Chondrocyte (in vitro differentiated cells): ENCODE measurements around the gene COA5. TPM values are rescaled to one million over a fixed set of nuclear protein-coding genes. Genes with fewer than 3 reads are reported as not detected.

Source experiments
- DNase-seq: peaks from one replicate; pipeline ENCODE4 v3.0.0; 2021; ENCODE audit warnings: mixed read lengths, low spot score
- H3K27ac Mint-ChIP-seq: one replicate; pipeline ENCODE4 v1.8.0; 2021; ENCODE audit warnings: mild to moderate bottlenecking, moderate library complexity, mixed read lengths; ENCODE audit not compliant: unreplicated experiment
- H3K27me3 Mint-ChIP-seq: 2 replicates; pipeline ENCODE4 v1.8.0; 2021; ENCODE audit warnings: low read depth, mixed read lengths
- H3K36me3 Mint-ChIP-seq: 2 replicates; pipeline ENCODE4 v1.8.0; 2021; ENCODE audit warnings: low read depth, mixed read lengths
- H3K4me1 Mint-ChIP-seq: 2 replicates; pipeline ENCODE4 v1.8.0; 2021; ENCODE audit warnings: low read depth, mild to moderate bottlenecking, mixed read lengths
- H3K4me3 Mint-ChIP-seq: one replicate; pipeline ENCODE4 v1.8.0; 2021; ENCODE audit warnings: mild to moderate bottlenecking, moderate library complexity, mixed read lengths; ENCODE audit not compliant: unreplicated experiment
- H3K9me3 Mint-ChIP-seq: 2 replicates; pipeline ENCODE4 v1.8.0; 2021; ENCODE audit warnings: low read depth, mixed read lengths
- total RNA-seq: library from RNA; stranded (reverse); gene quantifications from 3 replicates; pipeline ENCODE4 v1.2.1, GENCODE V29; 2021
- TF ChIP-seq, protein P1 (sequence below): fragments of 200-600 bp; sonication (generic); IDR thresholded peaks from 2 replicates; pipeline ENCODE4 v1.5.0; 2021; ENCODE audit warnings: antibody characterized with exemption, mild to moderate bottlenecking, moderate library complexity

Gene COA5
- total RNA-seq, 1 donor from 2014 or later = 16.7 TPM

DNA sequence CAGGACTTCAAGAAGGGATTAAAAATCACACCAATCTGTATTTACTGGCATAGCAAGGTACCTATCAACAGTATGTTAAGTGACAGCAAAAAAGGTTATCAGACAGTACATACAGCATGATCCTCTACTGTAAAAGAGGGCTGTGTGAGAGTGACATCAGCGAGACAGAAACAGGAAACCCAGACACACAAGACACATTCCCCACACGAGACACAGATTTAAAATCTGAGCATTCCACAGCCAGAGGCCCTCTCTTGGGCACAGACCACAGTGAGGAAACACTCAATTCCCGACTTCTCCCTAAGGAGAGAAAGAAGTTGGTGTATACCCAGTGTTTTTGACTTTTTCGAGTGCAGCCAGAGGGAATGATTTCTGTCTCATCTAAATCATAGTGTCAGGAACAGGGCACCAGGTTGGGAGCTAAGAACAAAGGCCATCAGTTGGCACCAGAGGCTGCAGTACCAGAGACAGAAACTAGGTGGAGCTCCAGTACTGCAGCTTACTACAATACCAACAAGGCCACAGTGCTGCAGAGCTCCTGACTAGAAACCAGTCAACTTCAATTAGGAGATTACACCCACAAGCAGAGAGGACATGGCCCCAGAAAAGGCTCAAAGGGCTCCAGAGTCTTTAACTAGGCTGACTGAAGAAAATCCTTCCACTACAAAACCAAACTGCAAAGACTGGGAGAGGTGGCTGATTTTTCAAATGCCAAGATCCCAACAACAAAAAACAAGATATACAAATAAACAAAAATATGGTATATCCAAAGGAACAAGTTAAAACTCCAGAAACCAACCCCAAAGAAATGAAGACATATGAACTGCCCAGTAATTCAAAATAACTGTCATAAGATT, 41.1 kb upstream of the COA5 start:
- no peaks in the 10 kb centered on the region for H3K9me3 Mint-ChIP-seq
- H3K27ac Mint-ChIP-seq = peak overlapping the region; percentile 34
- H3K4me3 Mint-ChIP-seq = no peak overlapping the region
- peaks cover 8% of the 10 kb centered on the region for H3K4me1 Mint-ChIP-seq
- TF ChIP-seq, protein P1, sequence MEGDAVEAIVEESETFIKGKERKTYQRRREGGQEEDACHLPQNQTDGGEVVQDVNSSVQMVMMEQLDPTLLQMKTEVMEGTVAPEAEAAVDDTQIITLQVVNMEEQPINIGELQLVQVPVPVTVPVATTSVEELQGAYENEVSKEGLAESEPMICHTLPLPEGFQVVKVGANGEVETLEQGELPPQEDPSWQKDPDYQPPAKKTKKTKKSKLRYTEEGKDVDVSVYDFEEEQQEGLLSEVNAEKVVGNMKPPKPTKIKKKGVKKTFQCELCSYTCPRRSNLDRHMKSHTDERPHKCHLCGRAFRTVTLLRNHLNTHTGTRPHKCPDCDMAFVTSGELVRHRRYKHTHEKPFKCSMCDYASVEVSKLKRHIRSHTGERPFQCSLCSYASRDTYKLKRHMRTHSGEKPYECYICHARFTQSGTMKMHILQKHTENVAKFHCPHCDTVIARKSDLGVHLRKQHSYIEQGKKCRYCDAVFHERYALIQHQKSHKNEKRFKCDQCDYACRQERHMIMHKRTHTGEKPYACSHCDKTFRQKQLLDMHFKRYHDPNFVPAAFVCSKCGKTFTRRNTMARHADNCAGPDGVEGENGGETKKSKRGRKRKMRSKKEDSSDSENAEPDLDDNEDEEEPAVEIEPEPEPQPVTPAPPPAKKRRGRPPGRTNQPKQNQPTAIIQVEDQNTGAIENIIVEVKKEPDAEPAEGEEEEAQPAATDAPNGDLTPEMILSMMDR = peak; percentile 99
- no peaks in the 10 kb centered on the region for H3K36me3 Mint-ChIP-seq
- DNase-seq = no peak
- H3K27me3 Mint-ChIP-seq = peaks cover 4% of the 10 kb centered on the region

DNA sequence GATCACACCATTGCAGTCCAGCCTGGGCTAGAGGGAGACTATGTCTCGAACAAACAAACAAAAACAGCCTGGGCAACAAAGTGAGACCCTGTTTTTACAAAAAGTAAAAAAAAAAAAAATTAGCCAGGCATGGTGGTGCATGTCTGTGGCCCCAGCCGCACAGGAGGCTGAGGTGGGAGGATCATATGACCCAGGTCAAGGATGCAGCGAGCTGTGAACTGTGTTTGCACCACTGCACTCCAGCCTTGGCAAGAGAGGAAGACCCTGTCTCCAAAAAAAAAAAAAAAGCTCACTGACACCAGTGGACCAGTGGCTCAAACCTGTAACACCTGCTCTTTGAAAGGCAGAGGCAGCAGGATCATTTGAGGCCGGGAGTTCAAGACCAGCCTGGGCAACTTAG, 40.1 kb upstream of the COA5 start:
- H3K27me3 Mint-ChIP-seq = peaks cover 8% of the 10 kb centered on the region
- H3K27ac Mint-ChIP-seq = no peak overlapping the region
- no peaks in the 10 kb centered on the region for H3K36me3 Mint-ChIP-seq
- DNase-seq = no peak
- H3K4me3 Mint-ChIP-seq = no peak overlapping the region
- H3K4me1 Mint-ChIP-seq = peaks cover 8% of the 10 kb centered on the region
- TF ChIP-seq, protein P1 = no peak
- H3K9me3 Mint-ChIP-seq = no peaks in the 10 kb centered on the region

- H3K9me3 Mint-ChIP-seq = no peaks in the 10 kb centered on the region
- H3K4me1 Mint-ChIP-seq = peaks cover 8% of the 10 kb centered on the region
- H3K27me3 Mint-ChIP-seq = peaks cover 10% of the 10 kb centered on the region
- TF ChIP-seq, protein P1 = no peak
- no peak overlapping the region for H3K4me3 Mint-ChIP-seq
- H3K36me3 Mint-ChIP-seq = no peaks in the 10 kb centered on the region
- no peak for DNase-seq
- no peak overlapping the region for H3K27ac Mint-ChIP-seq
Observed at GRCh38 chr2:98647636-98648035, 39.3 kb upstream of the COA5 start.

DNA sequence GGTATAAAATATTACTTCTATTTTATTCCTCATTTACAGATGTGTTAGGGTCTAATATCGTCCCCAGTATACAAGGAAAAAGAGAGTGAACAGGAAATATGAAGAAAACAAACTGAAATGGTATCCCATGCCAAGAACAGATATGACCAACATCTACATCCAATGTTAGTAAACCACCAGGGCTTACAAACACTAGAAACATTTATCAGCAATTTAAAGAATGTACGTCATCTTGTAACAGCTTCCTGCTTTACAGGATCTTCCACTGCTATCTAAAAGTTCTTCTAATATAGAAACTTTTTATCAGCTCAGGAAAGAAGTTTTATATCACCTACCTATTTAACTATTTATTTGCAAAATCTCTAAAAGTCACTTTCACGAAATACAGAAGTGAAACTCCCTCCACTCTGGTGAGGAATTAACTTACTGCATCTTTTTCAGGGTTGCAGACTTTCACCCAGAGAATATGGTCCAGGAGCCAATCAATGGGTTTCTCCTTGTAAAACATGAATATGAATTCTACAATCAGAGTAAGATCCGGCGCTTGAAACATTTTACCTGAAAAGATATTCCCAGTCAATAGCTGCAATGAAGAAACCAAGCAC, 35.3 kb upstream of the COA5 start:
- H3K27me3 Mint-ChIP-seq = peaks cover 10% of the 10 kb centered on the region
- DNase-seq = no peak
- H3K36me3 Mint-ChIP-seq = no peaks in the 10 kb centered on the region
- H3K9me3 Mint-ChIP-seq = no peaks in the 10 kb centered on the region
- H3K27ac Mint-ChIP-seq = no peak overlapping the region
- TF ChIP-seq, protein P1 = no peak
- no peak overlapping the region for H3K4me3 Mint-ChIP-seq
- no peaks in the 10 kb centered on the region for H3K4me1 Mint-ChIP-seq

GRCh38 chr2:98637401-98638147, 29.3 kb upstream of the COA5 start:
- Mint-ChIP-seq H3K36me3 (peaks cover 1% of the 10 kb centered on the region), H3K4me1 (peaks cover 6% of the 10 kb centered on the region), H3K4me3 (no peak overlapping the region), H3K27ac (no peak overlapping the region), H3K9me3 (no peaks in the 10 kb centered on the region), H3K27me3 (no peaks in the 10 kb centered on the region)
- TF ChIP-seq, protein P1 = no peak
- no peak for DNase-seq
